SU-DHL-6 (cell line): ENCODE results near the gene PDZD2.

Source experiments
- EZH2phosphoT487 ChIP-seq: fragments of 200-600 bp; sonication (generic), shearing (Covaris generic); conservative IDR thresholded peaks from 2 replicates; pipeline ENCODE4 v1.6.1; 2018; ENCODE audit warnings: mild to moderate bottlenecking, antibody characterized with exemption, low read length, moderate library complexity, mixed read lengths
- TF ChIP-seq, protein P1 (sequence below): fragments of 200-600 bp; sonication (generic); IDR thresholded peaks from one replicate; pipeline ENCODE4 v1.5.1; 2017; ENCODE audit warnings: antibody characterized with exemption, mild to moderate bottlenecking, low read length, moderate library complexity; ENCODE audit not compliant: insufficient read depth, poor library complexity, severe bottlenecking

DNA sequence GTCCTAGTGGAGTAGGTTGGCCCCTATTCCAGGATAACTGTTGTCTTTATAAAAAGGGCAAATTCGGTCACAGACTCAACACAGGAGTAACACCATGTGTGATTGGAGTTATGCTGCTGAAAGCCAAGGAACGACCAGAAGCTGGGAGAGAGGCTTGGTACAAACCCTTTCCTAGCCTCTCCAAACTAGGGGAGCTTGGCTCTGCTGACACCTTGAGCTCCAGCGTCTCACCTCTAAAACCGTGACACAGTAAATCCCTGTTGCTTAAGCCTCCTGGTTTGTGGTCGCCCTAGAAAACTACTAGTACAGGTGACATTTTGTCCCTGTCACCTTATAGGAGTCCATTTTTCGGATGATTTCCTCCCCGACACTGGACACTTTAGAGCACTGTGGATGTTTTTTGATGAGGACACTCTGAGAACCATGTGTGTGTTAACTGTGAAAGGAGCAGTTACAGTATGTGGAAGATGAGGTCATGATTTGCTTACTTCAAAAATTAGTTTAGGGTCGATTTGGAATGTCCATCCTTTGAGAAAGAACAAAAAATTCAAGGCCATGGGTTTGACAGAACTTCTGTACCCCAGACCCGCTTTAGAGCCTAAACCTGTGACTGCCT lies 167.0 kb downstream of the PDZD2 start:
- TF ChIP-seq, protein P1, sequence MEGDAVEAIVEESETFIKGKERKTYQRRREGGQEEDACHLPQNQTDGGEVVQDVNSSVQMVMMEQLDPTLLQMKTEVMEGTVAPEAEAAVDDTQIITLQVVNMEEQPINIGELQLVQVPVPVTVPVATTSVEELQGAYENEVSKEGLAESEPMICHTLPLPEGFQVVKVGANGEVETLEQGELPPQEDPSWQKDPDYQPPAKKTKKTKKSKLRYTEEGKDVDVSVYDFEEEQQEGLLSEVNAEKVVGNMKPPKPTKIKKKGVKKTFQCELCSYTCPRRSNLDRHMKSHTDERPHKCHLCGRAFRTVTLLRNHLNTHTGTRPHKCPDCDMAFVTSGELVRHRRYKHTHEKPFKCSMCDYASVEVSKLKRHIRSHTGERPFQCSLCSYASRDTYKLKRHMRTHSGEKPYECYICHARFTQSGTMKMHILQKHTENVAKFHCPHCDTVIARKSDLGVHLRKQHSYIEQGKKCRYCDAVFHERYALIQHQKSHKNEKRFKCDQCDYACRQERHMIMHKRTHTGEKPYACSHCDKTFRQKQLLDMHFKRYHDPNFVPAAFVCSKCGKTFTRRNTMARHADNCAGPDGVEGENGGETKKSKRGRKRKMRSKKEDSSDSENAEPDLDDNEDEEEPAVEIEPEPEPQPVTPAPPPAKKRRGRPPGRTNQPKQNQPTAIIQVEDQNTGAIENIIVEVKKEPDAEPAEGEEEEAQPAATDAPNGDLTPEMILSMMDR = no peak
- no peak for TF ChIP-seq EZH2phosphoT487
